HEK293T (cell line): Measurements from ENCODE around the gene PECR.

Source experiments
- FOXM1 ChIP-seq: fragments of 450-650 bp; IDR thresholded peaks from 2 replicates; pipeline ENCODE4 v1.6.1; 2017; ENCODE audit warnings: mild to moderate bottlenecking, borderline replicate concordance
- ZNF384 ChIP-seq: fragments of 450-650 bp; IDR thresholded peaks from 2 replicates; pipeline ENCODE4 v1.6.1; 2016

GRCh38 chr2:216119146-216119545, 37.5 kb upstream of the PECR start:
- TF ChIP-seq ZNF384: no peak
- TF ChIP-seq FOXM1: no peak
